GM12891 (cell line): ENCODE measurements around the gene STXBP4.

Source experiments
- POLR2A ChIP-seq: IDR thresholded peaks from 2 replicates; pipeline ENCODE4 v1.6.1; 2011; ENCODE audit warnings: low read depth, low read length, control low read depth
- POLR2AphosphoS5 ChIP-seq: IDR thresholded peaks from 2 replicates; pipeline ENCODE4 v1.6.1; 2011; ENCODE audit warnings: low read depth, low read length, control low read depth
- POU2F2 ChIP-seq: IDR thresholded peaks from 2 replicates; pipeline ENCODE4 v1.6.1; 2011; ENCODE audit warnings: low read depth, mild to moderate bottlenecking, control low read depth, low read length, moderate library complexity
- SPI1 ChIP-seq: IDR thresholded peaks from 2 replicates; pipeline ENCODE4 v1.6.1; 2011; ENCODE audit warnings: low read depth, low read length, control low read depth
- TAF1 ChIP-seq: IDR thresholded peaks from 2 replicates; pipeline ENCODE4 v1.6.1; 2011; ENCODE audit warnings: low read depth, low read length, control low read depth

DNA sequence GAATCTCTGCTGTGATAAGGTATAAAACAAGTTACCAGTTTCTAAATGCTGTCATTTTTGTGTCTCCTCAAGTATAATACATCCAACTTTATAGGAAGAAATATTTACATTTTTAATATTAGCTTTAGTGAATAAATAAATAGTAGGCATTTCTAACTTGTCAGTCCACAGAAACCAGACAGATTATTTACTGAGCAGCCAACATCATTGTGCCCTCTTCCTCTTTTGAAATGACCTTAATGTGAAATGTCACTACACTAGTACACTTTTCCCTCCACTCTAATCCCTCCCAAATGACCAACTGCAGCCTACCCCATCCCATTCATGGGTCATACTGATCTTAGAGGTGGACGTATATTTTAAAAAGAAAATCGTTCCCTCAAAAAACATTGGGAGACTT lies 9.2 kb downstream of the STXBP4 start:
- TF ChIP-seq POLR2AphosphoS5, result no peak
- peak; percentile 29; the same call in 1 of the 2 replicates for TF ChIP-seq SPI1
- TF ChIP-seq TAF1, result no peak
- TF ChIP-seq POLR2A, result no peak
- TF ChIP-seq POU2F2, result no peak
